Endothelial cell of umbilical vein (primary cell): Measurements from ENCODE around the gene PRPF19. TPM values are rescaled to one million over a fixed set of nuclear protein-coding genes. Genes with fewer than 3 reads are reported as not detected.

ENCODE experiments used
- BruUV-seq: library from RNA; stranded (reverse); fragments of 400-500 nt; replicated peaks from 2 replicates; lab custom pipeline; 2021; lab: Mats Ljungman, UMichigan
- CTCF ChIA-PET: fragments of 300-600, 350-600 bp; sonication (Branson Sonifier 250); formaldehyde crosslinking; loops from one replicate; lab custom pipeline; 2021; ENCODE audit warnings: antibody characterized with exemption, inconsistent platforms; lab: Charles Lee
- POLR2A ChIA-PET: fragments of 300-600, 350-600 bp; sonication (Branson Sonifier 250); formaldehyde crosslinking; loops from one replicate; lab custom pipeline; 2021; ENCODE audit warnings: antibody characterized with exemption, inconsistent platforms; lab: Charles Lee
- DNase-seq: peaks from one replicate; pipeline ENCODE4 v3.0.0-alpha.2; 2011; ENCODE audit warnings: low read depth, low spot score
- FAIRE-seq: peaks from 2 replicates; lab custom pipeline; 2011; peaks lifted over from hg19 to GRCh38; lab: Jason Lieb, UNC
- H2AFZ ChIP-seq: 2 replicates; pipeline ENCODE4 v1.6.0; 2012; ENCODE audit warnings: low read depth, low read length, control low read depth, inconsistent platforms
- H3K27ac ChIP-seq: 2 replicates; pipeline ENCODE4 v1.5.1; 2011; ENCODE audit warnings: low read depth, mild to moderate bottlenecking, control low read depth, low read length, moderate library complexity; ENCODE audit not compliant: insufficient read depth
- H3K27me3 ChIP-seq, 2 experiments: 2 replicates each; pipeline versions ENCODE4 v1.6.0 to v1.6.1; 2011; ENCODE audit warnings: low read length in 2 of 2, mixed read lengths in 1 of 2; ENCODE audit not compliant: control insufficient read depth in 2 of 2, insufficient read depth in 2 of 2
- H3K36me3 ChIP-seq, 2 experiments: 2 replicates in 1 of 2; 3 replicates in 1 of 2; pipeline ENCODE4 v1.5.1; 2011; ENCODE audit warnings: low read length in 2 of 2, mild to moderate bottlenecking in 1 of 2, moderate library complexity in 1 of 2; ENCODE audit not compliant: control insufficient read depth in 2 of 2, insufficient read depth in 2 of 2; ENCODE audit errors: extremely low read depth in 1 of 2
- H3K4me1 ChIP-seq: 3 replicates; pipeline ENCODE4 v1.5.1; 2011; ENCODE audit warnings: mild to moderate bottlenecking, low read length; ENCODE audit not compliant: control insufficient read depth, insufficient read depth; ENCODE audit errors: extremely low read depth
- H3K4me2 ChIP-seq: 2 replicates; pipeline ENCODE4 v1.6.1; 2011; ENCODE audit warnings: low read length, control low read depth, mixed read lengths; ENCODE audit not compliant: insufficient read depth
- H3K4me3 ChIP-seq, 3 experiments: fragments of 200-600 bp in 1 of 3; sonication (generic), shearing (Covaris generic) in 1 of 3; replicated peaks in 1 of 3; 2 replicates each; pipeline ENCODE4 v1.5.1; 2011 to 2016; ENCODE audit warnings: control low read depth in 3 of 3, low read length in 3 of 3, mild to moderate bottlenecking in 2 of 3, inconsistent platforms in 1 of 3, low read depth in 1 of 3, moderate library complexity in 1 of 3; ENCODE audit not compliant: insufficient read depth in 1 of 3
- H3K79me2 ChIP-seq: 2 replicates; pipeline ENCODE4 v1.6.0; 2012; ENCODE audit warnings: low read length, inconsistent platforms; ENCODE audit not compliant: control insufficient read depth, insufficient read depth
- H3K9ac ChIP-seq: replicated peaks from 2 replicates; pipeline ENCODE3; 2011; ENCODE audit warnings: low read length, control low read depth; ENCODE audit not compliant: insufficient read depth; ENCODE audit errors: extremely low read depth
- H3K9me1 ChIP-seq: replicated peaks from 3 replicates; pipeline ENCODE4 v1.6.0; 2011; ENCODE audit warnings: mild to moderate bottlenecking, low read length; ENCODE audit not compliant: control insufficient read depth, insufficient read depth; ENCODE audit errors: extremely low read depth
- H3K9me3 ChIP-seq: replicated peaks from 2 replicates; pipeline ENCODE4 v1.5.1; 2012; ENCODE audit warnings: low read length, inconsistent platforms; ENCODE audit not compliant: control insufficient read depth, insufficient read depth
- H4K20me1 ChIP-seq: replicated peaks from 2 replicates; pipeline ENCODE3; 2011; ENCODE audit warnings: mild to moderate bottlenecking, low read length; ENCODE audit not compliant: control insufficient read depth, insufficient read depth; ENCODE audit errors: extremely low read depth
- EZH2 ChIP-seq: IDR thresholded peaks from 2 replicates; pipeline ENCODE4 v1.6.1; 2012; ENCODE audit warnings: borderline replicate concordance, low read depth, mild to moderate bottlenecking, moderate library complexity, low read length, inconsistent platforms; ENCODE audit not compliant: severe bottlenecking
- FOS ChIP-seq: IDR thresholded peaks from 2 replicates; pipeline ENCODE4 v1.6.1; 2011; ENCODE audit warnings: mild to moderate bottlenecking, low read length, moderate library complexity, borderline replicate concordance; ENCODE audit not compliant: insufficient read depth
- GATA2 ChIP-seq: IDR thresholded peaks from 2 replicates; pipeline ENCODE4 v1.7.0; 2011; ENCODE audit warnings: low read depth, mild to moderate bottlenecking, moderate library complexity, mixed read lengths, low read length; ENCODE audit not compliant: insufficient read length, insufficient read depth
- JUN ChIP-seq: IDR thresholded peaks from 2 replicates; pipeline ENCODE4 v1.6.1; 2011; ENCODE audit warnings: borderline replicate concordance, low read depth; ENCODE audit not compliant: insufficient read length, insufficient read depth
- MAX ChIP-seq: IDR thresholded peaks from 2 replicates; pipeline ENCODE4 v1.6.1; 2011; ENCODE audit not compliant: insufficient read depth, insufficient read length
- MYC ChIP-seq: IDR thresholded peaks from one replicate; pipeline ENCODE4 v1.6.1; 2011; ENCODE audit warnings: mild to moderate bottlenecking, low read depth, low read length
- POLR2A ChIP-seq: IDR thresholded peaks from 2 replicates; pipeline ENCODE4 v1.6.1; 2012; ENCODE audit warnings: low read depth, mild to moderate bottlenecking, control low read depth, low read length
- POLR2AphosphoS5 ChIP-seq: IDR thresholded peaks from 2 replicates; pipeline ENCODE4 v1.6.1; 2012; ENCODE audit warnings: low read depth, mild to moderate bottlenecking, control low read depth, low read length, moderate library complexity; ENCODE audit not compliant: insufficient read depth
- dilution Hi-C: fragments of 300-500 bp; cut with MboI; formaldehyde crosslinking; loops from one replicate; pipeline ENCODE4 v1.15.0; 2019; ENCODE audit warnings: low sequenced_read_pairs; ENCODE audit not compliant: extremely low pct_ligation_motif_present
- intact Hi-C: fragments of 100-400 bp; cut with micrococcal nuclease; formaldehyde crosslinking; loops from one replicate; pipeline ENCODE4 v1.10.0; 2022
- polyA plus RNA-seq, 4 experiments: library from polyadenylated mRNA; depleted of rRNA in 3 of 4; stranded (reverse) in 3 of 4; unstranded in 1 of 4; fragments of >200 nt; gene quantifications; 2 replicates each; pipeline versions ENCODE4 v1.2.1 to v1.2.3, GENCODE V29; 2011 to 2012; ENCODE audit warnings: missing spikeins in 1 of 4
- total RNA-seq: library from RNA; stranded (reverse); gene quantifications from 2 replicates; pipeline ENCODE4 v1.2.3, GENCODE V29; 2021
- TF ChIP-seq, protein P1 (sequence below), 2 donors: IDR thresholded peaks; 1 replicate in 1 of 2; 2 replicates in 1 of 2; pipeline ENCODE4 v1.5.1; 2011; ENCODE audit warnings: low read length in 2 of 2, mild to moderate bottlenecking in 2 of 2, moderate library complexity in 2 of 2, control low read depth in 1 of 2, inconsistent platforms in 1 of 2, low read depth in 1 of 2; ENCODE audit not compliant: insufficient read depth in 1 of 2; ENCODE audit errors: extremely low read depth in 1 of 2

Gene PRPF19
- total and polyA plus RNA-seq, 2 donors (not counting 3 experiments of a cell fraction or from before 2014, with no cell fraction given), result 97.1 to 126 TPM

DNA sequence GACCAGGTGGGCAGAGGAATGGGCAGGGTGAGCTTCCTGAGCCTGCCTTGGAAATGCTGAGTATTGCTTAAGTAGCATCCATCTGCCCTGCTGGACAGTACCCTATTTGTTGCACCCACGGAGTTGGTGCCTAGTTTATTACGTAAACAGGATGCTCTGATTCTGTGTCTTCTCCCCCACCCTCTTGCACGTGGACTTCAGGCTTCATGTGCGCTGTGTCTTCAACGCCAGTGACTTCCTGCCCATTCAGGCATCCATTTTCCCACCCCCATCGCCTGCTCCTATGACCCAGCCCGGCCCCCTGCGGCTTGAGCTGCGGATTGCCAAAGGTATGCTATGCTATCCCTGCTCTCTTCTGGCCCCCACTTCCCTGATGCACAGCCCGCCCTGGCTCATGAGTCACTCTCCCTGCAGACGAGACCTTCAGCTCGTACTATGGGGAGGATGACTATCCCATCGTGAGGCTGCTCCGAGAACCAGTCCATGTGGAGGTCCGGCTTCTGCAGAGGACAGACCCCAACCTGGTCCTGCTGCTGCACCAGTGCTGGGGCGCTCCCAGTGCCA is 33.3 kb downstream of the PRPF19 start:
- Histone ChIP-seq H3K9me3 (no peaks in the 10 kb centered on the region), H3K4me1 (no peaks in the 10 kb centered on the region), H3K4me2 (no peak overlapping the region), H3K27ac (no peak overlapping the region), H3K9me1 (no peaks in the 10 kb centered on the region), H3K36me3 (no peaks in the 10 kb centered on the region), H4K20me1 (no peaks in the 10 kb centered on the region), H3K4me3 (no peak overlapping the region), H3K9ac (no peak overlapping the region), H3K79me2 (no peaks in the 10 kb centered on the region), H3K27me3 (no peaks in the 10 kb centered on the region), H2AFZ (no peak overlapping the region)
- ChIA-PET CTCF (interaction anchor here (0.8 to 3.3 kb wide), 5 partner anchors 14 to 98 kb away, joined by 3 to 10 read pairs (median 8); no protein-coding TSS in a partner anchor), POLR2A (no interaction called here)
- dilution Hi-C loops (no loop called here), intact Hi-C loops (no loop called here)
- TF ChIP-seq MYC, result no peak
- no peak for FAIRE-seq
- no TSS peak for BruUV-seq
- no peak for DNase-seq

GRCh38 chr11:60872124-60872960 is 34.0 kb downstream of the PRPF19 start:
- no peak overlapping the region for H3K27ac ChIP-seq
- H3K4me1 ChIP-seq, result no peaks in the 10 kb centered on the region
- no TSS peak for BruUV-seq
- dilution Hi-C loops, result no loop called here
- no peaks in the 10 kb centered on the region for H4K20me1 ChIP-seq
- H3K9me3 ChIP-seq, result no peaks in the 10 kb centered on the region
- H3K27me3 ChIP-seq, result no peaks in the 10 kb centered on the region
- CTCF ChIA-PET, result interaction anchor here (0.8 to 3.3 kb wide), 7 partner anchors 11 to 97 kb away, joined by 3 to 12 read pairs (median 8); no protein-coding TSS in a partner anchor
- FAIRE-seq (no peak), DNase-seq (no peak)
- no peak overlapping the region for H3K9ac ChIP-seq
- intact Hi-C loops, result no loop called here
- no peak overlapping the region for H3K4me3 ChIP-seq
- TF ChIP-seq, protein P1, sequence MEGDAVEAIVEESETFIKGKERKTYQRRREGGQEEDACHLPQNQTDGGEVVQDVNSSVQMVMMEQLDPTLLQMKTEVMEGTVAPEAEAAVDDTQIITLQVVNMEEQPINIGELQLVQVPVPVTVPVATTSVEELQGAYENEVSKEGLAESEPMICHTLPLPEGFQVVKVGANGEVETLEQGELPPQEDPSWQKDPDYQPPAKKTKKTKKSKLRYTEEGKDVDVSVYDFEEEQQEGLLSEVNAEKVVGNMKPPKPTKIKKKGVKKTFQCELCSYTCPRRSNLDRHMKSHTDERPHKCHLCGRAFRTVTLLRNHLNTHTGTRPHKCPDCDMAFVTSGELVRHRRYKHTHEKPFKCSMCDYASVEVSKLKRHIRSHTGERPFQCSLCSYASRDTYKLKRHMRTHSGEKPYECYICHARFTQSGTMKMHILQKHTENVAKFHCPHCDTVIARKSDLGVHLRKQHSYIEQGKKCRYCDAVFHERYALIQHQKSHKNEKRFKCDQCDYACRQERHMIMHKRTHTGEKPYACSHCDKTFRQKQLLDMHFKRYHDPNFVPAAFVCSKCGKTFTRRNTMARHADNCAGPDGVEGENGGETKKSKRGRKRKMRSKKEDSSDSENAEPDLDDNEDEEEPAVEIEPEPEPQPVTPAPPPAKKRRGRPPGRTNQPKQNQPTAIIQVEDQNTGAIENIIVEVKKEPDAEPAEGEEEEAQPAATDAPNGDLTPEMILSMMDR (IDR thresholded peaks at IDR 0.05; ENCODE audit: extremely low read depth in 1 of 2, insufficient read depth in 1 of 2, low read depth in 1 of 2, low read length in 2 of 2), result no peak
- TF ChIP-seq EZH2 (no peak), FOS (no peak), POLR2AphosphoS5 (no peak), GATA2 (no peak), POLR2A (no peak), JUN (no peak), MYC (no peak), MAX (no peak)
- H3K4me2 ChIP-seq, result no peak overlapping the region
- POLR2A ChIA-PET, result no interaction called here
- H3K36me3 ChIP-seq, result no peaks in the 10 kb centered on the region
- no peaks in the 10 kb centered on the region for H3K79me2 ChIP-seq
- H3K9me1 ChIP-seq, result no peaks in the 10 kb centered on the region
- no peak overlapping the region for H2AFZ ChIP-seq
